Sigmoid colon (tissue), 4 donors: ENCODE results near the gene MBTPS2.

Experiments
- EP300 ChIP-seq, 4 donors: sonication (generic); formaldehyde crosslinking; IDR thresholded peaks; one replicate each; pipeline ENCODE4 v1.6.1; 2017; ENCODE audit warnings: antibody characterized with exemption in 4 of 4
- POLR2A ChIP-seq, 2 donors: fragments of 450-650 bp; IDR thresholded peaks; one replicate each; pipeline ENCODE4 v1.6.1; 2016; ENCODE audit warnings: antibody characterized with exemption in 2 of 2, mild to moderate bottlenecking in 2 of 2, moderate library complexity in 2 of 2
- POLR2AphosphoS5 ChIP-seq, 4 donors: sonication (generic); formaldehyde crosslinking; IDR thresholded peaks; one replicate each; pipeline ENCODE4 v1.6.1; 2017; ENCODE audit warnings: antibody characterized with exemption in 4 of 4
- TF ChIP-seq, protein P1 (sequence below), 4 experiments: fragments of 450-650 bp in 3 of 4; fragments of 200-600 bp in 1 of 4; IDR thresholded peaks; one replicate each; pipeline ENCODE4 v1.5.1; 2016 to 2019; ENCODE audit warnings: antibody characterized with exemption in 4 of 4, mild to moderate bottlenecking in 3 of 4, moderate library complexity in 2 of 4

DNA sequence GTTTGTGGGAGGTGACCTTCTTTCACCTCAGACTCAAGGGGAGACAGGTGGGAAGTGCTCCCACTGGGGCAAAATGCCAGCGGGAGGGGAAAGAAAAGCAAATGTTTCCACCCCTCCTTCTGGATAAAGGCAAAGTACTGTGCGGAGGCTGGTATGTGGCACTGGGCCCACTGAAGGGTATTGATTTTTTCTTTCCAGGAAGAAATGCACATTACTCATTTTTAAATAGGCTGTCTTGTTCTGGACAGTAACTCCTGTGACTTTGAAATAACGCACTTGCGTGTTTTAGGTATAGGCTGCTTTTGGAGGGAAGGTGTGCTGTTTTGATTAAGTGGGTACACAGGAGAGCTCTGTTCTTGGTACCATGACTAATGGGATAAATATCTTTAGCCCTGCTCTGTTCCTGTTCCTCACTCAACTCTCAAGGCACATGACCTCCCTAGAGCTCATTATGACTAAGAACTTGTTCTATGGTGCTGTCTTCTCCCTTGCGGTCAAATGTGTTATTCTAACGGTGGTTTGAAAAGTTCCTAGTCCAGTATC is 40.7 kb upstream of the MBTPS2 start:
- TF ChIP-seq, protein P1, sequence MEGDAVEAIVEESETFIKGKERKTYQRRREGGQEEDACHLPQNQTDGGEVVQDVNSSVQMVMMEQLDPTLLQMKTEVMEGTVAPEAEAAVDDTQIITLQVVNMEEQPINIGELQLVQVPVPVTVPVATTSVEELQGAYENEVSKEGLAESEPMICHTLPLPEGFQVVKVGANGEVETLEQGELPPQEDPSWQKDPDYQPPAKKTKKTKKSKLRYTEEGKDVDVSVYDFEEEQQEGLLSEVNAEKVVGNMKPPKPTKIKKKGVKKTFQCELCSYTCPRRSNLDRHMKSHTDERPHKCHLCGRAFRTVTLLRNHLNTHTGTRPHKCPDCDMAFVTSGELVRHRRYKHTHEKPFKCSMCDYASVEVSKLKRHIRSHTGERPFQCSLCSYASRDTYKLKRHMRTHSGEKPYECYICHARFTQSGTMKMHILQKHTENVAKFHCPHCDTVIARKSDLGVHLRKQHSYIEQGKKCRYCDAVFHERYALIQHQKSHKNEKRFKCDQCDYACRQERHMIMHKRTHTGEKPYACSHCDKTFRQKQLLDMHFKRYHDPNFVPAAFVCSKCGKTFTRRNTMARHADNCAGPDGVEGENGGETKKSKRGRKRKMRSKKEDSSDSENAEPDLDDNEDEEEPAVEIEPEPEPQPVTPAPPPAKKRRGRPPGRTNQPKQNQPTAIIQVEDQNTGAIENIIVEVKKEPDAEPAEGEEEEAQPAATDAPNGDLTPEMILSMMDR (IDR thresholded peaks at IDR 0.05), result no peak
- no peak for TF ChIP-seq EP300 (IDR thresholded peaks at IDR 0.05)
- TF ChIP-seq POLR2A (IDR thresholded peaks at IDR 0.05), result no peak
- TF ChIP-seq POLR2AphosphoS5 (IDR thresholded peaks at IDR 0.05), result peak in 1 of 4 donors; percentile 35
